ENCODE results near the gene POLR2C. TPM values are rescaled to one million over a fixed set of nuclear protein-coding genes. Genes with fewer than 3 reads are reported as not detected.

The POLR2C gene
- total and polyA plus RNA-seq, 10 of the 15 experiments (the other 5 are each of a cell fraction or from before 2014, with no cell fraction given): 26.9 to 93.0 (median 57.8) TPM

GRCh38 chr16:57516176-57516725, 53.8 kb downstream of the POLR2C start:
- ATAC-seq (no peak), DNase-seq (ENCODE audit: low read depth, low spot score) (no peak), FAIRE-seq (no peak)
- POLR2A ChIA-PET: no interaction called here
- 53% methylated on average over 10 of the region's 10 CpGs for WGBS (ENCODE audit: insufficient coverage, insufficient replicate concordance, low lambda C conversion rate, missing lambda C conversion rate)
- no peaks in the 10 kb centered on the region for H3K9me3 ChIP-seq (replicated peaks; ENCODE audit: control insufficient read depth, insufficient read depth, low read length)
- RAD21 ChIA-PET (ENCODE audit: unreplicated experiment): interaction anchor here (5.1 kb wide), 1 partner anchor 99 kb away, joined by 49 read pairs; no protein-coding TSS in a partner anchor
- no peak overlapping the region for H2AFZ ChIP-seq (ENCODE audit: control insufficient read depth, low read depth, low read length)
- no peak overlapping the region for H3K9ac ChIP-seq (ENCODE audit: control insufficient read depth, insufficient read depth, low read length)
- no TSS peak for BruUV-seq (replicated peaks)
- peaks cover 0 to 3% of the 10 kb centered on the region in 2 experiments; a peak in 2 of 4 replicates for H3K36me3 ChIP-seq (ENCODE audit: control insufficient read depth in 2 of 2, insufficient read depth in 2 of 2, low read length in 1 of 2)
- intact Hi-C loops (cut with micrococcal nuclease; ENCODE audit: unreplicated experiment): loop anchor here (5.0 kb wide), 1 partner anchor 54 kb away; the partner anchor contains the start of gene POLR2C
- no peaks in the 10 kb centered on the region for H3K27me3 ChIP-seq (replicated peaks in 1 of 2; ENCODE audit: control insufficient read depth in 2 of 2, insufficient read depth in 2 of 2, low read length in 1 of 2)
- CTCF ChIA-PET: interaction anchor here (0.9 to 6.0 kb wide), 3 partner anchors 9 to 95 kb away, joined by 3 to 174 read pairs (median 3); no protein-coding TSS in a partner anchor
- peaks cover 4% of the 10 kb centered on the region; the same call in 1 of the 2 replicates for H3K4me1 ChIP-seq (ENCODE audit: control insufficient read depth, insufficient read depth, low read length)
- in situ Hi-C loops (cut with MboI): loop anchor here (5.0 kb wide), 2 partner anchors 99 to 214 kb away; no protein-coding TSS in a partner anchor
- no peak overlapping the region for H3K4me3 ChIP-seq
- no peaks in the 10 kb centered on the region for H3K79me2 ChIP-seq (ENCODE audit: control insufficient read depth, insufficient read depth, low read length)
- no peaks in the 10 kb centered on the region; the same call in 1 of the 2 replicates for H4K20me1 ChIP-seq (ENCODE audit: control insufficient read depth, insufficient read depth)
- SMC1A ChIA-PET (ENCODE audit: uncharacterized antibody, unreplicated experiment): interaction anchor here (1.4 to 6.1 kb wide), 5 partner anchors 11 to 98 kb away, joined by 3 to 51 read pairs (median 5); no protein-coding TSS in a partner anchor
- no peak overlapping the region for H3K4me2 ChIP-seq (ENCODE audit: control insufficient read depth, insufficient read depth)
- no peak overlapping the region for H3K27ac ChIP-seq (ENCODE audit: control insufficient read depth, insufficient read depth)
- no peak for TF ChIP-seq CREM (IDR thresholded peaks at IDR 0.05; ENCODE audit: low read depth)
- TF ChIP-seq, protein P1, sequence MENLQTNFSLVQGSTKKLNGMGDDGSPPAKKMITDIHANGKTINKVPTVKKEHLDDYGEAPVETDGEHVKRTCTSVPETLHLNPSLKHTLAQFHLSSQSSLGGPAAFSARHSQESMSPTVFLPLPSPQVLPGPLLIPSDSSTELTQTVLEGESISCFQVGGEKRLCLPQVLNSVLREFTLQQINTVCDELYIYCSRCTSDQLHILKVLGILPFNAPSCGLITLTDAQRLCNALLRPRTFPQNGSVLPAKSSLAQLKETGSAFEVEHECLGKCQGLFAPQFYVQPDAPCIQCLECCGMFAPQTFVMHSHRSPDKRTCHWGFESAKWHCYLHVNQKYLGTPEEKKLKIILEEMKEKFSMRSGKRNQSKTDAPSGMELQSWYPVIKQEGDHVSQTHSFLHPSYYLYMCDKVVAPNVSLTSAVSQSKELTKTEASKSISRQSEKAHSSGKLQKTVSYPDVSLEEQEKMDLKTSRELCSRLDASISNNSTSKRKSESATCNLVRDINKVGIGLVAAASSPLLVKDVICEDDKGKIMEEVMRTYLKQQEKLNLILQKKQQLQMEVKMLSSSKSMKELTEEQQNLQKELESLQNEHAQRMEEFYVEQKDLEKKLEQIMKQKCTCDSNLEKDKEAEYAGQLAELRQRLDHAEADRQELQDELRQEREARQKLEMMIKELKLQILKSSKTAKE (IDR thresholded peaks at IDR 0.05; ENCODE audit: low read depth, poor library complexity, severe bottlenecking): no peak
- TF ChIP-seq BCLAF1 (IDR thresholded peaks at IDR 0.05): no peak
- no peak for TF ChIP-seq MEF2A (IDR thresholded peaks at IDR 0.05; ENCODE audit: insufficient read depth, low read depth, low read length)
- TF ChIP-seq MEF2B (IDR thresholded peaks at IDR 0.05; ENCODE audit: partially characterized antibody, poor library complexity, severe bottlenecking): no peak
- TF ChIP-seq SPI1 (IDR thresholded peaks at IDR 0.05; ENCODE audit: borderline replicate concordance, insufficient read depth, low read depth, low read length): no peak
- TF ChIP-seq NFXL1 (IDR thresholded peaks at IDR 0.05; ENCODE audit: borderline replicate concordance): no peak
- no peak for TF ChIP-seq ZNF384 (IDR thresholded peaks at IDR 0.05; ENCODE audit: borderline replicate concordance, low read depth, low read length)
- no peak for TF ChIP-seq SMC3 (IDR thresholded peaks at IDR 0.05; ENCODE audit: borderline replicate concordance, low read length)
- TF ChIP-seq CREB1 (IDR thresholded peaks at IDR 0.05; ENCODE audit: low read depth): no peak
- TF ChIP-seq SMAD1 (IDR thresholded peaks at IDR 0.05; ENCODE audit: low read depth, partially characterized antibody): no peak
- TF ChIP-seq, protein P2, sequence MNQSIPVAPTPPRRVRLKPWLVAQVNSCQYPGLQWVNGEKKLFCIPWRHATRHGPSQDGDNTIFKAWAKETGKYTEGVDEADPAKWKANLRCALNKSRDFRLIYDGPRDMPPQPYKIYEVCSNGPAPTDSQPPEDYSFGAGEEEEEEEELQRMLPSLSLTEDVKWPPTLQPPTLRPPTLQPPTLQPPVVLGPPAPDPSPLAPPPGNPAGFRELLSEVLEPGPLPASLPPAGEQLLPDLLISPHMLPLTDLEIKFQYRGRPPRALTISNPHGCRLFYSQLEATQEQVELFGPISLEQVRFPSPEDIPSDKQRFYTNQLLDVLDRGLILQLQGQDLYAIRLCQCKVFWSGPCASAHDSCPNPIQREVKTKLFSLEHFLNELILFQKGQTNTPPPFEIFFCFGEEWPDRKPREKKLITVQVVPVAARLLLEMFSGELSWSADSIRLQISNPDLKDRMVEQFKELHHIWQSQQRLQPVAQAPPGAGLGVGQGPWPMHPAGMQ (IDR thresholded peaks at IDR 0.05; ENCODE audit: borderline replicate concordance): no peak
- no peak for TF ChIP-seq BRCA1 (IDR thresholded peaks at IDR 0.05; ENCODE audit: low read depth, low read length)
- TF ChIP-seq NFYA (IDR thresholded peaks at IDR 0.05; ENCODE audit: borderline replicate concordance, low read depth, low read length): no peak
- no peak for TF ChIP-seq SREBF2 (IDR thresholded peaks at IDR 0.05; ENCODE audit: low read length)
- TF ChIP-seq RB1 (IDR thresholded peaks at IDR 0.05; ENCODE audit: borderline replicate concordance): no peak
